ENCODE measurements around the gene MAGIX. TPM values are rescaled to one million over a fixed set of nuclear protein-coding genes. Genes with fewer than 3 reads are reported as not detected.

MAGIX gene
- polyA plus RNA-seq, 3 donors, result 1.1 to 2.0 (median 1.5) TPM

GRCh38 chrX:49192722-49193328, 30.3 kb downstream of the MAGIX start:
- Mint-ChIP-seq H3K27ac (no peak overlapping the region), H3K9me3 (peaks cover 0 to 6% (median 3%) of the 10 kb centered on the region in 7 donors), H3K4me1 (peaks cover 29% of the 10 kb centered on the region), H3K36me3 (peaks cover 0 to 2% of the 10 kb centered on the region in 2 donors), H3K4me3 (no peak overlapping the region), H3K27me3 (ENCODE audit: low read depth in 3 of 3) (peaks cover 2 to 8% (median 2%) of the 10 kb centered on the region in 3 donors)
- Histone ChIP-seq H2AFZ (ENCODE audit: insufficient read depth, low read depth, low read length, poor library complexity, severe bottlenecking) (no peak overlapping the region), H3K9me3 (replicated peaks in 1 of 2; ENCODE audit: control insufficient read depth in 1 of 2, insufficient read depth in 1 of 2, low read length in 2 of 2) (no peaks in the 10 kb centered on the region), H3K4me3 (replicated peaks in 1 of 3; ENCODE audit: low read depth in 2 of 3, low read length in 3 of 3) (no peak overlapping the region), H3K27me3 (ENCODE audit: control insufficient read depth in 2 of 2, insufficient read depth in 2 of 2, low read length in 2 of 2) (no peaks in the 10 kb centered on the region), H3K27ac (ENCODE audit: low read depth in 1 of 2, low read length in 2 of 2) (no peak overlapping the region), H3K4me2 (replicated peaks; ENCODE audit: extremely low read depth, low read length, poor library complexity, severe bottlenecking) (no peak overlapping the region), H4K20me1 (ENCODE audit: insufficient read depth, low read length) (no peaks in the 10 kb centered on the region), H3K4me1 (ENCODE audit: control insufficient read depth in 1 of 2, insufficient read depth in 2 of 2, low read length in 2 of 2) (peaks cover 0 to 32% of the 10 kb centered on the region in 2 donors), H3K79me2 (ENCODE audit: insufficient read depth, low read length) (no peaks in the 10 kb centered on the region), H3K36me3 (replicated peaks in 1 of 2; ENCODE audit: control insufficient read depth in 1 of 2, insufficient read depth in 2 of 2, low read length in 2 of 2) (no peaks in the 10 kb centered on the region), H3K9ac (ENCODE audit: insufficient read depth, low read length, poor library complexity, severe bottlenecking) (no peak overlapping the region)
- DNase-seq, result peak in 1 of 3 donors; percentile 26
- TF ChIP-seq CTCF (IDR thresholded peaks at IDR 0.05), result peak; percentile 66
- WGBS (ENCODE audit: insufficient coverage), result 20% methylated on average over 1 of the region's 10 CpGs
- intact Hi-C loops (cut with micrococcal nuclease), result no loop called here

GRCh38 chrX:49193542-49193964, 31.0 kb downstream of the MAGIX start:
- DNase-seq, result no peak
- WGBS (ENCODE audit: insufficient coverage), result 100% methylated on average over 1 of the region's 2 CpGs
- peaks cover 0 to 2% of the 10 kb centered on the region in 2 donors for H3K36me3 Mint-ChIP-seq
- Histone ChIP-seq H3K27ac (ENCODE audit: low read depth in 1 of 2, low read length in 2 of 2) (no peak overlapping the region), H3K27me3 (ENCODE audit: control insufficient read depth in 2 of 2, insufficient read depth in 2 of 2, low read length in 2 of 2) (peaks cover 0 to 2% of the 10 kb centered on the region in 2 donors), H3K4me3 (replicated peaks in 1 of 3; ENCODE audit: low read depth in 2 of 3, low read length in 3 of 3) (no peak overlapping the region), H3K79me2 (ENCODE audit: insufficient read depth, low read length) (no peaks in the 10 kb centered on the region), H3K4me2 (replicated peaks; ENCODE audit: extremely low read depth, low read length, poor library complexity, severe bottlenecking) (no peak overlapping the region), H3K36me3 (replicated peaks in 1 of 2; ENCODE audit: control insufficient read depth in 1 of 2, insufficient read depth in 2 of 2, low read length in 2 of 2) (no peaks in the 10 kb centered on the region), H3K9me3 (replicated peaks in 1 of 2; ENCODE audit: control insufficient read depth in 1 of 2, insufficient read depth in 1 of 2, low read length in 2 of 2) (no peaks in the 10 kb centered on the region), H3K9ac (ENCODE audit: insufficient read depth, low read length, poor library complexity, severe bottlenecking) (no peak overlapping the region), H3K4me1 (ENCODE audit: control insufficient read depth in 1 of 2, insufficient read depth in 2 of 2, low read length in 2 of 2) (peaks cover 0 to 26% of the 10 kb centered on the region in 2 donors), H4K20me1 (ENCODE audit: insufficient read depth, low read length) (no peaks in the 10 kb centered on the region), H2AFZ (ENCODE audit: insufficient read depth, low read depth, low read length, poor library complexity, severe bottlenecking) (no peak overlapping the region)
- peaks cover 26% of the 10 kb centered on the region for H3K4me1 Mint-ChIP-seq
- H3K27me3 Mint-ChIP-seq (ENCODE audit: low read depth in 3 of 3), result peaks cover 4 to 9% (median 9%) of the 10 kb centered on the region in 3 donors
- intact Hi-C loops (cut with micrococcal nuclease), result no loop called here
- TF ChIP-seq CTCF (IDR thresholded peaks at IDR 0.05), result no peak
- no peak overlapping the region for H3K4me3 Mint-ChIP-seq
- peaks cover 0 to 6% (median 2%) of the 10 kb centered on the region in 7 donors for H3K9me3 Mint-ChIP-seq
- peak overlapping the region in 1 of 7 donors; percentile 5 for H3K27ac Mint-ChIP-seq
